Hepatocyte (in vitro differentiated cells): ENCODE results near the gene FGD5.

Source experiments
- CTCF ChIP-seq: fragments of 200-600 bp; sonication (generic); IDR thresholded peaks from 2 replicates; pipeline ENCODE4 v1.5.1; 2016; ENCODE audit warnings: antibody characterized with exemption, mild to moderate bottlenecking; ENCODE audit not compliant: poor library complexity
- EZH2 ChIP-seq: fragments of 200-600 bp; sonication (generic); IDR thresholded peaks from 2 replicates; pipeline ENCODE4 v1.6.1; 2016; ENCODE audit warnings: antibody characterized with exemption, mild to moderate bottlenecking, borderline replicate concordance
- EZH2phosphoT487 ChIP-seq: fragments of 200-600 bp; sonication (generic); IDR thresholded peaks from one replicate; pipeline ENCODE4 v1.6.1; 2018; ENCODE audit warnings: antibody characterized with exemption, mild to moderate bottlenecking, low read depth, moderate library complexity; ENCODE audit not compliant: unreplicated experiment, severe bottlenecking

- TF ChIP-seq CTCF (no peak), EZH2phosphoT487 (no peak), EZH2 (no peak)
These were observed 108.5 kb downstream of the FGD5 start for GRCh38 chr3:14927308-14927707.
